ENCODE data around the gene LRRC18. TPM values are rescaled to one million over a fixed set of nuclear protein-coding genes. Genes with fewer than 3 reads are reported as not detected.

The LRRC18 gene
- total and polyA plus RNA-seq, 2 of the 13 experiments (the other 11 are each of a cell fraction or from before 2014, with no cell fraction given), result not detected

GRCh38 chr10:48879451-48879850, 60.2 kb downstream of the LRRC18 start:
- Histone ChIP-seq H3K27ac (ENCODE audit: extremely low read length, insufficient read depth, low read length) (no peak overlapping the region), H3K4me1 (ENCODE audit: insufficient read depth, low read length) (no peaks in the 10 kb centered on the region), H4K20me1 (ENCODE audit: insufficient read depth, low read length) (no peaks in the 10 kb centered on the region), H3K4me3 (replicated peaks in 1 of 3; ENCODE audit: insufficient read depth in 1 of 3, low read depth in 2 of 3, low read length in 3 of 3) (no peak overlapping the region), H3K9me3 (ENCODE audit: low read length) (no peaks in the 10 kb centered on the region), H3K36me3 (replicated peaks in 1 of 2; ENCODE audit: control insufficient read depth in 1 of 2, insufficient read depth in 2 of 2, low read length in 2 of 2) (no peaks in the 10 kb centered on the region), H3K79me2 (ENCODE audit: insufficient read depth, low read length) (no peaks in the 10 kb centered on the region), H2AFZ (ENCODE audit: low read length) (no peak overlapping the region), H3K9ac (ENCODE audit: insufficient read depth, low read depth, low read length) (no peak overlapping the region), H3K27me3 (ENCODE audit: control insufficient read depth in 1 of 2, insufficient read depth in 2 of 2, low read length in 2 of 2) (no peaks in the 10 kb centered on the region; a peak in 1 of 5 replicates), H3K4me2 (ENCODE audit: low read depth, low read length) (no peak overlapping the region)
- POLR2A ChIA-PET, result no interaction called here
- ATAC-seq (no peak), FAIRE-seq (no peak), DNase-seq (ENCODE audit: low spot score) (no peak)
- 0% methylated on average over 5 of the region's 5 CpGs for WGBS (ENCODE audit: low lambda C conversion rate)
- in situ Hi-C loops (cut with HindIII; ENCODE audit: extremely low pct_ligation_motif_present, low pct_unique_long_range_greater_than_20kb), result no loop called here
- no peak for TF ChIP-seq KLF16 (CRISPR knock-in tag; IDR thresholded peaks at IDR 0.05)
- TF ChIP-seq, protein P1, sequence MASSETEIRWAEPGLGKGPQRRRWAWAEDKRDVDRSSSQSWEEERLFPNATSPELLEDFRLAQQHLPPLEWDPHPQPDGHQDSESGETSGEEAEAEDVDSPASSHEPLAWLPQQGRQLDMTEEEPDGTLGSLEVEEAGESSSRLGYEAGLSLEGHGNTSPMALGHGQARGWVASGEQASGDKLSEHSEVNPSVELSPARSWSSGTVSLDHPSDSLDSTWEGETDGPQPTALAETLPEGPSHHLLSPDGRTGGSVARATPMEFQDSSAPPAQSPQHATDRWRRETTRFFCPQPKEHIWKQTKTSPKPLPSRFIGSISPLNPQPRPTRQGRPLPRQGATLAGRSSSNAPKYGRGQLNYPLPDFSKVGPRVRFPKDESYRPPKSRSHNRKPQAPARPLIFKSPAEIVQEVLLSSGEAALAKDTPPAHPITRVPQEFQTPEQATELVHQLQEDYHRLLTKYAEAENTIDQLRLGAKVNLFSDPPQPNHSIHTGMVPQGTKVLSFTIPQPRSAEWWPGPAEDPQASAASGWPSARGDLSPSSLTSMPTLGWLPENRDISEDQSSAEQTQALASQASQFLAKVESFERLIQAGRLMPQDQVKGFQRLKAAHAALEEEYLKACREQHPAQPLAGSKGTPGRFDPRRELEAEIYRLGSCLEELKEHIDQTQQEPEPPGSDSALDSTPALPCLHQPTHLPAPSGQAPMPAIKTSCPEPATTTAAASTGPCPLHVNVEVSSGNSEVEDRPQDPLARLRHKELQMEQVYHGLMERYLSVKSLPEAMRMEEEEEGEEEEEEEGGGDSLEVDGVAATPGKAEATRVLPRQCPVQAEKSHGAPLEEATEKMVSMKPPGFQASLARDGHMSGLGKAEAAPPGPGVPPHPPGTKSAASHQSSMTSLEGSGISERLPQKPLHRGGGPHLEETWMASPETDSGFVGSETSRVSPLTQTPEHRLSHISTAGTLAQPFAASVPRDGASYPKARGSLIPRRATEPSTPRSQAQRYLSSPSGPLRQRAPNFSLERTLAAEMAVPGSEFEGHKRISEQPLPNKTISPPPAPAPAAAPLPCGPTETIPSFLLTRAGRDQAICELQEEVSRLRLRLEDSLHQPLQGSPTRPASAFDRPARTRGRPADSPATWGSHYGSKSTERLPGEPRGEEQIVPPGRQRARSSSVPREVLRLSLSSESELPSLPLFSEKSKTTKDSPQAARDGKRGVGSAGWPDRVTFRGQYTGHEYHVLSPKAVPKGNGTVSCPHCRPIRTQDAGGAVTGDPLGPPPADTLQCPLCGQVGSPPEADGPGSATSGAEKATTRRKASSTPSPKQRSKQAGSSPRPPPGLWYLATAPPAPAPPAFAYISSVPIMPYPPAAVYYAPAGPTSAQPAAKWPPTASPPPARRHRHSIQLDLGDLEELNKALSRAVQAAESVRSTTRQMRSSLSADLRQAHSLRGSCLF (CRISPR knock-in tag; IDR thresholded peaks at IDR 0.05; ENCODE audit: borderline replicate concordance), result no peak
- no TSS peak for BruUV-seq (replicated peaks)
- CTCF ChIA-PET (ENCODE audit: low intra/inter-chr PET ratio, low total read pairs), result no interaction called here
- intact Hi-C loops (cut with micrococcal nuclease; ENCODE audit: unreplicated experiment), result no loop called here

GRCh38 chr10:48878091-48878490, 61.5 kb downstream of the LRRC18 start:
- H3K4me2 ChIP-seq (ENCODE audit: low read depth, low read length), result no peak overlapping the region
- no peak overlapping the region for H3K27ac ChIP-seq (ENCODE audit: extremely low read length, insufficient read depth, low read length)
- H3K79me2 ChIP-seq (ENCODE audit: insufficient read depth, low read length), result no peaks in the 10 kb centered on the region
- no peaks in the 10 kb centered on the region for H3K36me3 ChIP-seq (replicated peaks in 1 of 2; ENCODE audit: control insufficient read depth in 1 of 2, insufficient read depth in 2 of 2, low read length in 2 of 2)
- no peak overlapping the region for H2AFZ ChIP-seq (ENCODE audit: low read length)
- no peaks in the 10 kb centered on the region; a peak in 1 of 5 replicates for H3K27me3 ChIP-seq (ENCODE audit: control insufficient read depth in 1 of 2, insufficient read depth in 2 of 2, low read length in 2 of 2)
- DNase-seq (ENCODE audit: low spot score) (no peak), ATAC-seq (no peak), FAIRE-seq (no peak)
- no peaks in the 10 kb centered on the region for H3K9me3 ChIP-seq (ENCODE audit: low read length)
- no peaks in the 10 kb centered on the region for H3K4me1 ChIP-seq (ENCODE audit: insufficient read depth, low read length)
- no TSS peak for BruUV-seq (replicated peaks)
- H3K4me3 ChIP-seq (replicated peaks in 1 of 3; ENCODE audit: insufficient read depth in 1 of 3, low read depth in 2 of 3, low read length in 3 of 3), result no peak overlapping the region
- ChIA-PET CTCF (ENCODE audit: low intra/inter-chr PET ratio, low total read pairs) (no interaction called here), POLR2A (no interaction called here)
- intact Hi-C loops (cut with micrococcal nuclease; ENCODE audit: unreplicated experiment), result no loop called here
- 0% methylated on average over 2 of the region's 3 CpGs for WGBS (ENCODE audit: low lambda C conversion rate)
- H4K20me1 ChIP-seq (ENCODE audit: insufficient read depth, low read length), result no peaks in the 10 kb centered on the region
- no peak overlapping the region for H3K9ac ChIP-seq (ENCODE audit: insufficient read depth, low read depth, low read length)
- in situ Hi-C loops (cut with HindIII; ENCODE audit: extremely low pct_ligation_motif_present, low pct_unique_long_range_greater_than_20kb), result no loop called here
- no peak for TF ChIP-seq ZNF326 (CRISPR knock-in tag; IDR thresholded peaks at IDR 0.05; ENCODE audit: borderline replicate concordance)
- TF ChIP-seq ZNF343 (CRISPR knock-in tag; IDR thresholded peaks at IDR 0.05), result no peak
- TF ChIP-seq NR0B2 (CRISPR knock-in tag; IDR thresholded peaks at IDR 0.05), result no peak
- TF ChIP-seq ZNF17 (CRISPR knock-in tag; IDR thresholded peaks at IDR 0.05), result no peak
- no peak for TF ChIP-seq U2AF1 (optimal IDR thresholded peaks at IDR 0.05; ENCODE audit: low read depth, low read length)
- no peak for TF ChIP-seq MED8 (CRISPR knock-in tag; IDR thresholded peaks at IDR 0.05; ENCODE audit: insufficient replicate concordance)
- no peak for TF ChIP-seq ZSCAN21 (CRISPR knock-in tag; IDR thresholded peaks at IDR 0.05; ENCODE audit: borderline replicate concordance)
- TF ChIP-seq ZNF740 (CRISPR knock-in tag; IDR thresholded peaks at IDR 0.05), result no peak
